Endothelial cell of umbilical vein (primary cell): ENCODE data around the gene SMG9.

ENCODE experiments used
- EZH2 ChIP-seq: IDR thresholded peaks from 2 replicates; pipeline ENCODE4 v1.6.1; 2012; ENCODE audit warnings: borderline replicate concordance, low read depth, mild to moderate bottlenecking, moderate library complexity, low read length, inconsistent platforms; ENCODE audit not compliant: severe bottlenecking
- FOS ChIP-seq: IDR thresholded peaks from 2 replicates; pipeline ENCODE4 v1.6.1; 2011; ENCODE audit warnings: mild to moderate bottlenecking, low read length, moderate library complexity, borderline replicate concordance; ENCODE audit not compliant: insufficient read depth
- GATA2 ChIP-seq: IDR thresholded peaks from 2 replicates; pipeline ENCODE4 v1.7.0; 2011; ENCODE audit warnings: low read depth, mild to moderate bottlenecking, moderate library complexity, mixed read lengths, low read length; ENCODE audit not compliant: insufficient read length, insufficient read depth
- JUN ChIP-seq: IDR thresholded peaks from 2 replicates; pipeline ENCODE4 v1.6.1; 2011; ENCODE audit warnings: borderline replicate concordance, low read depth; ENCODE audit not compliant: insufficient read length, insufficient read depth
- MYC ChIP-seq: IDR thresholded peaks from one replicate; pipeline ENCODE4 v1.6.1; 2011; ENCODE audit warnings: mild to moderate bottlenecking, low read depth, low read length
- POLR2A ChIP-seq: IDR thresholded peaks from 2 replicates; pipeline ENCODE4 v1.6.1; 2012; ENCODE audit warnings: low read depth, mild to moderate bottlenecking, control low read depth, low read length
- POLR2AphosphoS5 ChIP-seq: IDR thresholded peaks from 2 replicates; pipeline ENCODE4 v1.6.1; 2012; ENCODE audit warnings: low read depth, mild to moderate bottlenecking, control low read depth, low read length, moderate library complexity; ENCODE audit not compliant: insufficient read depth
- TF ChIP-seq, protein P1 (sequence below), 2 donors: IDR thresholded peaks; 1 replicate in 1 of 2; 2 replicates in 1 of 2; pipeline ENCODE4 v1.5.1; 2011; ENCODE audit warnings: low read length in 2 of 2, mild to moderate bottlenecking in 2 of 2, moderate library complexity in 2 of 2, control low read depth in 1 of 2, inconsistent platforms in 1 of 2, low read depth in 1 of 2; ENCODE audit not compliant: insufficient read depth in 1 of 2; ENCODE audit errors: extremely low read depth in 1 of 2
- TF ChIP-seq, protein P2 (sequence below): IDR thresholded peaks from 2 replicates; pipeline ENCODE4 v1.6.1; 2011; ENCODE audit not compliant: insufficient read depth, insufficient read length

DNA sequence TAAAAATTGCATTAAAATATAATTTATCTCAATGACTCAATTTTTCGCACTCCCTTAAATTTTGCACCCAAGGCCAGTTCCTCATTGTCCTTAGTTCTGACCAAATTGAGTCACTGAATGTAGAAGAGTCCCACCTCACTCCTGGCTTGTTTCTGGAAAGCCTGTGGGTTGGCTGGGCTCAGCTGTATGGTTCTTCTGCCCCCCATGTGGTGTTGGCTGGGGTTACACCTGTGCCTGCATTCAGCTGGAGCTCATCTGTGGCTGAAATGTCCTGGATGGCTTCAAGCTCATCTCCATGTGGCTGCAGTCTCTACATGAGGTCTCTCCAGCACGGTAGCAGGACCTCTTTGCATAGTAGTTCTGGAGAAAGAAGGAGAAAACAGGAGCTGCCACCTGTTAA, 46.0 kb downstream of the SMG9 start:
- TF ChIP-seq, protein P1, sequence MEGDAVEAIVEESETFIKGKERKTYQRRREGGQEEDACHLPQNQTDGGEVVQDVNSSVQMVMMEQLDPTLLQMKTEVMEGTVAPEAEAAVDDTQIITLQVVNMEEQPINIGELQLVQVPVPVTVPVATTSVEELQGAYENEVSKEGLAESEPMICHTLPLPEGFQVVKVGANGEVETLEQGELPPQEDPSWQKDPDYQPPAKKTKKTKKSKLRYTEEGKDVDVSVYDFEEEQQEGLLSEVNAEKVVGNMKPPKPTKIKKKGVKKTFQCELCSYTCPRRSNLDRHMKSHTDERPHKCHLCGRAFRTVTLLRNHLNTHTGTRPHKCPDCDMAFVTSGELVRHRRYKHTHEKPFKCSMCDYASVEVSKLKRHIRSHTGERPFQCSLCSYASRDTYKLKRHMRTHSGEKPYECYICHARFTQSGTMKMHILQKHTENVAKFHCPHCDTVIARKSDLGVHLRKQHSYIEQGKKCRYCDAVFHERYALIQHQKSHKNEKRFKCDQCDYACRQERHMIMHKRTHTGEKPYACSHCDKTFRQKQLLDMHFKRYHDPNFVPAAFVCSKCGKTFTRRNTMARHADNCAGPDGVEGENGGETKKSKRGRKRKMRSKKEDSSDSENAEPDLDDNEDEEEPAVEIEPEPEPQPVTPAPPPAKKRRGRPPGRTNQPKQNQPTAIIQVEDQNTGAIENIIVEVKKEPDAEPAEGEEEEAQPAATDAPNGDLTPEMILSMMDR (IDR thresholded peaks at IDR 0.05; ENCODE audit: extremely low read depth in 1 of 2, insufficient read depth in 1 of 2, low read depth in 1 of 2, low read length in 2 of 2), result no peak
- TF ChIP-seq GATA2 (no peak), POLR2AphosphoS5 (no peak), POLR2A (no peak), EZH2 (no peak), MYC (no peak), FOS (no peak), JUN (no peak)
- TF ChIP-seq, protein P2, sequence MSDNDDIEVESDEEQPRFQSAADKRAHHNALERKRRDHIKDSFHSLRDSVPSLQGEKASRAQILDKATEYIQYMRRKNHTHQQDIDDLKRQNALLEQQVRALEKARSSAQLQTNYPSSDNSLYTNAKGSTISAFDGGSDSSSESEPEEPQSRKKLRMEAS, result no peak
